Measurements from ENCODE around the gene SNTB2. TPM values are rescaled to one million over a fixed set of nuclear protein-coding genes. Genes with fewer than 3 reads are reported as not detected.

Gene SNTB2
- total RNA-seq, 1 experiment from 2014 or later: 20.2 TPM

GRCh38 chr16:69239851-69240250, 52.9 kb downstream of the SNTB2 start:
- H2BK12ac ChIP-seq (ENCODE audit: insufficient read length, low read depth, low read length): no peak overlapping the region
- no peak overlapping the region for H3K23ac ChIP-seq (ENCODE audit: insufficient read length, low read depth, low read length)
- no peaks in the 10 kb centered on the region for H3K23me2 ChIP-seq (ENCODE audit: insufficient read length, low read depth, low read length, poor library complexity, severe bottlenecking)
- no peaks in the 10 kb centered on the region for H3K27me3 ChIP-seq (ENCODE audit: insufficient read depth, low read length)
- no peaks in the 10 kb centered on the region for H3K79me2 ChIP-seq (ENCODE audit: insufficient read depth, low read length)
- TF ChIP-seq CTCF (conservative IDR thresholded peaks at IDR 0.05): no peak
- no peak overlapping the region for H3K4ac ChIP-seq (ENCODE audit: low read depth, low read length)
- H2BK15ac ChIP-seq (ENCODE audit: low read depth, low read length): no peak overlapping the region
- H4K20me1 ChIP-seq (ENCODE audit: control insufficient read depth, insufficient read depth, insufficient read length): no peaks in the 10 kb centered on the region
- H4K8ac ChIP-seq (replicated peaks; ENCODE audit: insufficient read length, low read depth, low read length): no peak overlapping the region
- WGBS (ENCODE audit: extremely low coverage, insufficient read length, low lambda C conversion rate): no CpG with 5 or more reads among the region's 1 CpG
- no peak overlapping the region for H3K27ac ChIP-seq (ENCODE audit: insufficient read length, low read depth, low read length)
- no peak overlapping the region for H4K91ac ChIP-seq (ENCODE audit: insufficient read length, low read depth, low read length)
- H3K9me3 ChIP-seq (ENCODE audit: control insufficient read depth, low read depth, low read length): no peaks in the 10 kb centered on the region
- H3K56ac ChIP-seq (ENCODE audit: insufficient read length, low read depth, low read length): no peak overlapping the region
- H2AFZ ChIP-seq (ENCODE audit: low read length): no peak overlapping the region
- H2BK5ac ChIP-seq (ENCODE audit: insufficient read length, low read length): no peak overlapping the region
- H3K9me3 Mint-ChIP-seq: no peaks in the 10 kb centered on the region
- no peak overlapping the region for H3K18ac ChIP-seq (ENCODE audit: insufficient read length, low read depth, low read length)
- no peak overlapping the region for H2BK120ac ChIP-seq (ENCODE audit: low read depth, low read length, poor library complexity, severe bottlenecking)
- no peak overlapping the region for H4K5ac ChIP-seq (ENCODE audit: insufficient read length, low read depth, low read length)
- H3K36me3 Mint-ChIP-seq (ENCODE audit: insufficient read depth in 1 of 3, low read depth in 3 of 3): peaks cover 0 to 2% (median 0%) of the 10 kb centered on the region in 3 experiments; a peak in 3 of 7 replicates
- DNase-seq: no peak
- no peaks in the 10 kb centered on the region for H3K4me1 ChIP-seq (ENCODE audit: insufficient read depth, low read length)
- no peaks in the 10 kb centered on the region for H3K27me3 Mint-ChIP-seq (ENCODE audit: low read depth)
- no peak overlapping the region for H3K27ac Mint-ChIP-seq
- H2BK20ac ChIP-seq (ENCODE audit: low read depth, low read length, poor library complexity, severe bottlenecking): no peak overlapping the region
- H3K79me1 ChIP-seq (ENCODE audit: insufficient read depth, low read depth, low read length, poor library complexity, severe bottlenecking): no peaks in the 10 kb centered on the region
- no peak overlapping the region for H2AK5ac ChIP-seq (ENCODE audit: insufficient read length, low read length)
- H3T11ph ChIP-seq (ENCODE audit: low read length): no peak overlapping the region
- no peak overlapping the region for H3K4me3 Mint-ChIP-seq
- H3K14ac ChIP-seq (ENCODE audit: insufficient read depth, low read length): no peak overlapping the region
- H3K4me1 Mint-ChIP-seq: no peaks in the 10 kb centered on the region
- no peak overlapping the region for H3K9ac ChIP-seq (ENCODE audit: extremely low read depth, insufficient read length, low read length)
- H3K4me2 ChIP-seq (ENCODE audit: insufficient read depth, insufficient read length, low read length): no peak overlapping the region
